ENCODE measurements around the gene ARMC3.
"Not testable (repeated sequence)": the region's sequence is repeated elsewhere in the genome, so short reads cannot be mapped to it uniquely, and the experiment has no call there.

ARMC3 gene

DNA sequence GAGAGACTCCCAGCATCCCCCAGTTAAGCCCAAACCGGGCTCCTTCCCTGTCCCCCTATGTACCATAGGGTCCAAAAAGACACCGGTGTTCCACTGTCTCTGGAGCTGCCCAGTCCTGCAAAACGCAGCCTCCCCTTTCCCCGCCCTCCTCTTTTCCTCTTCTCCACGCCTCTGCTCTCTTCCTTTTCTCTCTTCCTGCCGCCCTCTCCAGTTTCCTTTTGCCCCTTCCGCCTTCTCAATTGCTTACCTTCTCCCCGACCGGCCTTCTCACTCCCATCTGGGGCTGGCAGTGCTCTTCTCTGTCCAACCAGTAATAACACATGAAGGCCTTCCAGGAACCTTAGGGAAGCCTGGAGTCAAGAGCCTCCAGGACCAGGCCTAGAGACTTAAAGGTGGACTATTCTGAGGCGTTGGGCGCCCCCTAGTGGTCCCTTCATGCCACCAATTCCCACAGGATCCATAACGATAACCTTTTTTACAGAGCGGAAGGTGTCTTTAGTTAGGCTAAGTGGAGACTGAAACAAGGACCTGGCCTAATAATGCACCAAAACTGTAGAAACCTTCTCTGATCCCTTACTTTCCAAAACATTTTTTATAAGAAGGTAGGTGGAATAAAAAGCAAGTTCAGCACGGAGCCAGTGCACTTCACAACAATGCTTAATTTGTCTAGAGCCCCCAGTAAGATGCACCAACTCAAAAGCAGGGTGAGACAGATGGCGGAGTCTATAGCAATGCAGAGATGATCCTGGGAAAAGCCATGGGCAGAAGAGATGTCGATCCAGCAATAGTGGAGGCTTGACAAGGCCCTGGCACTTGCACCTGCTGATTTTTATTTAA, 140.3 kb downstream of the ARMC3 start:
- in situ Hi-C loops (cut with HindIII; ENCODE audit: low pct_ligation_motif_present, low sequenced_read_pairs) = no loop called here
- H3K27ac ChIP-seq = no peak overlapping the region
- TF ChIP-seq, protein P1, sequence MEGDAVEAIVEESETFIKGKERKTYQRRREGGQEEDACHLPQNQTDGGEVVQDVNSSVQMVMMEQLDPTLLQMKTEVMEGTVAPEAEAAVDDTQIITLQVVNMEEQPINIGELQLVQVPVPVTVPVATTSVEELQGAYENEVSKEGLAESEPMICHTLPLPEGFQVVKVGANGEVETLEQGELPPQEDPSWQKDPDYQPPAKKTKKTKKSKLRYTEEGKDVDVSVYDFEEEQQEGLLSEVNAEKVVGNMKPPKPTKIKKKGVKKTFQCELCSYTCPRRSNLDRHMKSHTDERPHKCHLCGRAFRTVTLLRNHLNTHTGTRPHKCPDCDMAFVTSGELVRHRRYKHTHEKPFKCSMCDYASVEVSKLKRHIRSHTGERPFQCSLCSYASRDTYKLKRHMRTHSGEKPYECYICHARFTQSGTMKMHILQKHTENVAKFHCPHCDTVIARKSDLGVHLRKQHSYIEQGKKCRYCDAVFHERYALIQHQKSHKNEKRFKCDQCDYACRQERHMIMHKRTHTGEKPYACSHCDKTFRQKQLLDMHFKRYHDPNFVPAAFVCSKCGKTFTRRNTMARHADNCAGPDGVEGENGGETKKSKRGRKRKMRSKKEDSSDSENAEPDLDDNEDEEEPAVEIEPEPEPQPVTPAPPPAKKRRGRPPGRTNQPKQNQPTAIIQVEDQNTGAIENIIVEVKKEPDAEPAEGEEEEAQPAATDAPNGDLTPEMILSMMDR (IDR thresholded peaks at IDR 0.05; ENCODE audit: low read depth, low read length, missing control alignments) = peak; percentile 85
- peak; percentile 55 for DNase-seq
- no peaks in the 10 kb centered on the region for H3K36me3 ChIP-seq (replicated peaks)
- H3K4me3 ChIP-seq (ENCODE audit: low read depth, low read length) = no peak overlapping the region
- no peaks in the 10 kb centered on the region for H3K27me3 ChIP-seq (replicated peaks)

DNA sequence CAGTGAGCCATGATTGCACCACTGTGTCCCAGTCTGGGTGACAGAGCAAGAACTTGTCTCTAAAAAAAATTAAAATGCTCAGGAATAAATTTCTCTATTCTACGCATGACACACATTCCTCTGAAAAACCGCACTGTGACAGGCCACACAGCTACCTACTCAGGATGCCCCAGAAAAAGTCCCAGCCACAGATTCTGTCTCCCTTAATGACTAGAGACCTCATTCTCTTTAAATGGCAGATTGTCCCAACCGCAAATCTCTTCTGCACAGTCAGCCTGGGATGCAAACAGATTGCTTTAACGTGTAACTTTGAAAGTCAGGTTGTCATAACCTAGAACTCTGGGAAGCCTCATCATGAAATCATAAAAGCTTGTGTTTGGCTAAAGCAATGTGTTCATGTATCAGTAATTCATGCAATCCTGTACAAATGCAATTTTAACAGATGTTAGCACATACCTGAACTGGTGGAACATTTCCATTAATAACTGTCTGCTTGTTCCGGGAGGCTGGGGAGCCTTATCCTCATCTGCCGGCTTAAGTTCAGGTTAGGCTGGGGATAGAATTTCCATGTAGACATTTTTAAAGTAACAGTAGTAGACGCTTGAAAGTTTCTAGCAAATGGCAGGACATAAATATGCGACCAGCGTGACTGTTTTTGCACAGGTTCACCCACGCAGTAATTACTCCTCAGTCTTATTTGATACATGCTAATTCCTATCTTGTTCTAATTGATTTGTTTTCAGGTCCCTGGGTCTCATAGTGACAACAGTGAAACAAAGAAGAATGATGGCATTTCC, 141.4 kb downstream of the ARMC3 start:
- H3K27me3 ChIP-seq (replicated peaks) = no peaks in the 10 kb centered on the region
- TF ChIP-seq, protein P1 (IDR thresholded peaks at IDR 0.05; ENCODE audit: low read depth, low read length, missing control alignments) = no peak
- no peak overlapping the region for H3K27ac ChIP-seq
- no peak for DNase-seq
- in situ Hi-C loops (cut with HindIII; ENCODE audit: low pct_ligation_motif_present, low sequenced_read_pairs) = no loop called here
- H3K36me3 ChIP-seq (replicated peaks) = no peaks in the 10 kb centered on the region
- H3K4me3 ChIP-seq (ENCODE audit: low read depth, low read length) = no peak overlapping the region

DNA sequence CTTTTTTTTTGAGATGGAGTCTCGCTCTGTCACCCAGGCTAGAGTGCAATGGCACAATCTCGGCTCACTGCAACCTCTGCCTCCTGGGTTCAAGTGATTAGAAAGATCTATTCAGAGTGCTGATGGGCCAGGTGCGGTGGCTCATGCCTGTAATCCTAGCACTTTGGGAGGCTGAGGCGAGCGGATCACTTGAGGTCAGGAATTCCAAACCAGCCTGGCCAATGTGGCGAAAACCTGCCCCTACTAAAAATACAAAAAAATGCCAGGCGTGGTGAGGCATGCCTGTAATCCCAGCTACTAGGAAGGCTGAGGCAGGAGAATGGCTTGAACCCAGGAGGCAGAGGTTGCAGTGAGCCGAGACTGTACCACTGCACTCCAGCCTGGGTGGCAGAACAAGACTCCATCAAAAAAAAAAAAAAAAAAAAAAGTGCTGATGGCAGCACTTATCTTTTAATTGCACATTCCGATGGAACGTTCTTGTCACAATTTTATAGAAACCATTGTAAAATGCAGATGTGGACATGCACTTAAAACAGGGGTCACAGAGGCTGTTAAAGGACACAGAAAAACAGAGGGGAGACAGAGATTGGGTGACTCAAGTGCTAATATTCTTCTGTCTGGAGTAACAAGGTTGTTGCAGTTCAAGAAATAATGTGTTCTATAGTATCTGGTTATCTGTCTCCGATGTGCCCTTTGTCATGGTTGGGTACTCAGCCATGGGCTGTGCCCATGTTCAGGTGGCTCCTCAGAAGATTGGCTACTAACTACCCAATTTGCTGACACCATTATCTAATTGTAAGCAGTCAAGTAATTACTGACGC, 142.4 kb downstream of the ARMC3 start:
- DNase-seq; in situ Hi-C loops (cut with HindIII; ENCODE audit: low pct_ligation_motif_present, low sequenced_read_pairs); H3K27ac ChIP-seq; H3K27me3 ChIP-seq (replicated peaks); H3K4me3 ChIP-seq (ENCODE audit: low read depth, low read length); H3K36me3 ChIP-seq (replicated peaks): not testable (repeated sequence)

DNA sequence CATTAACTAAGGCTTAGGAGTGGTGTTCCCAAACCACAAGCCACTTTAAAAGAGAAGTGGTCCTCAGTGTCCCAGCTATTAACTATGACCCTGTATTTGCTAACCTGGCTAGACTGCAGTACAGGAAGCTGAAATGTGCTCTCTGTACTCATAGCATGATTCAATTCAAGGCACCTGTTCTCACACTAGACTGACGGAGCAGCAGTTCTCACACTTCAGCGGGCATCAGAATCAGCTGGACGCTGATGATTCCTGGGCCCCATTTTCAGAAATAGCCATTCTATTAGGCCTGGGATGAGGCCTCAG, 143.0 kb downstream of the ARMC3 start:
- Histone ChIP-seq H3K36me3 (replicated peaks) (no peaks in the 10 kb centered on the region), H3K27ac (no peak overlapping the region), H3K27me3 (replicated peaks) (no peaks in the 10 kb centered on the region), H3K4me3 (ENCODE audit: low read depth, low read length) (no peak overlapping the region)
- TF ChIP-seq, protein P1 (IDR thresholded peaks at IDR 0.05; ENCODE audit: low read depth, low read length, missing control alignments) = no peak
- in situ Hi-C loops (cut with HindIII; ENCODE audit: low pct_ligation_motif_present, low sequenced_read_pairs) = no loop called here
- DNase-seq = no peak

DNA sequence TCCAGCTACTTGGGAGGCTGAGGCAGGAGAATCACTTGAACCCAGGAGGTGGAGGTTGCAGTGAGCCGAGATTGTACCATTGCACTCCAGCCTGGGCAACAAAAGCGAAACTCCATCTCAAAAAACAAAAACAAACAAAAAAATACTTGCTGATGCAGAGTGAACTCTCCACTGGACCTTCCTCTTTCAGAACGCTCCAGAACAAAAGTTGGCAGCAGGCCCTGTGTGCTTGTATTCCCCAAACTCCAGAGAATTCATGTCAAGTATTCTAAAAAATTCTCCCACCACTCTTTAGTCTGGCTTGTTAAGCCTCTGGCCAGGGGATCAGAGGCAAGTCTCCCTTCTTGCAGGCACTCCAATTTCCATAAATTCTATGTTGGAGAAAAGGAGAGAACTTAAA, 144.7 kb downstream of the ARMC3 start:
- H3K27me3 ChIP-seq (replicated peaks); H3K27ac ChIP-seq; DNase-seq; H3K4me3 ChIP-seq (ENCODE audit: low read depth, low read length); in situ Hi-C loops (cut with HindIII; ENCODE audit: low pct_ligation_motif_present, low sequenced_read_pairs); H3K36me3 ChIP-seq (replicated peaks): not testable (repeated sequence)

DNA sequence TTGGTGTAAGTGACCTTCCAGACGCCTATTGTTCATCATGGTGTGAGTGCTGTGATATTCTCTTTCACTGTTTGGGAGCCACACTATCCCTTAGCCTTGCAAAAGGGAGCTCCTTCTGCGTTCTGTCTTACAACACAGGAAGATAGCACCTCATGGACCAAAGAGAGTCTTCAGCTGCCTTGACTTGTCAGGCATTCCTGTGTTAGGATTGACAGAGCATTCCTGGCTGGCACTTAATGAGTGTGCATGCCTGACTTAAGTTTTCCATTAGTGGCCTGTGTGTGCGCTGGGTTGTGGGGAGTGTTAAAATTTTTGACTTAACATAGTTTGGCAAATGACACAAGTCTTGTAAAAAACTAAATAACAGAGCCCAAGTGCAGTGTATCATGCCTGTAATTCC, 145.7 kb downstream of the ARMC3 start:
- no peak overlapping the region for H3K4me3 ChIP-seq (ENCODE audit: low read depth, low read length)
- no peaks in the 10 kb centered on the region for H3K36me3 ChIP-seq (replicated peaks)
- no peak for DNase-seq
- in situ Hi-C loops (cut with HindIII; ENCODE audit: low pct_ligation_motif_present, low sequenced_read_pairs) = no loop called here
- TF ChIP-seq, protein P1 (IDR thresholded peaks at IDR 0.05; ENCODE audit: low read depth, low read length, missing control alignments) = no peak
- H3K27me3 ChIP-seq (replicated peaks) = no peaks in the 10 kb centered on the region
- H3K27ac ChIP-seq = no peak overlapping the region

Data from brain microvascular endothelial cell (primary cell).